Mesothelial cell of epicardium (in vitro differentiated cells): Measurements from ENCODE around the gene LRIG1. TPM values are rescaled to one million over a fixed set of nuclear protein-coding genes. Genes with fewer than 3 reads are reported as not detected.

ENCODE experiments used
- DNase-seq, 2 experiments: peaks; one replicate each; pipeline ENCODE4 v3.0.0; 2021; ENCODE audit warnings: low spot score in 2 of 2; ENCODE audit not compliant: unreplicated experiment in 2 of 2
- H3K27ac Mint-ChIP-seq: 2 replicates; pipeline ENCODE4 v1.8.0; 2021; ENCODE audit warnings: mixed read lengths
- H3K27me3 Mint-ChIP-seq: 2 replicates; pipeline ENCODE4 v1.8.0; 2021; ENCODE audit warnings: low read depth, mixed read lengths
- H3K36me3 Mint-ChIP-seq: 2 replicates; pipeline ENCODE4 v1.8.0; 2021; ENCODE audit warnings: mixed read lengths
- H3K4me1 Mint-ChIP-seq: 2 replicates; pipeline ENCODE4 v1.8.0; 2021; ENCODE audit warnings: mixed read lengths
- H3K4me3 Mint-ChIP-seq: 2 replicates; pipeline ENCODE4 v1.8.0; 2021; ENCODE audit warnings: mild to moderate bottlenecking, moderate library complexity, mixed read lengths
- H3K9me3 Mint-ChIP-seq: 2 replicates; pipeline ENCODE4 v1.8.0; 2021; ENCODE audit warnings: mixed read lengths
- CTCF ChIP-seq: fragments of 200-600 bp; sonication (generic); IDR thresholded peaks from one replicate; pipeline ENCODE4 v1.5.0; 2021; ENCODE audit warnings: antibody characterized with exemption; ENCODE audit not compliant: unreplicated experiment
- total RNA-seq: library from RNA; stranded (reverse); gene quantifications from 3 replicates; pipeline ENCODE4 v1.2.1, GENCODE V29; 2021

Gene LRIG1
- total RNA-seq, 1 donor from 2014 or later: 5.5 TPM

GRCh38 chr3:66401157-66401550, 99.7 kb downstream of the LRIG1 start:
- Mint-ChIP-seq H3K27ac (no peak overlapping the region), H3K4me3 (no peak overlapping the region), H3K36me3 (no peaks in the 10 kb centered on the region), H3K27me3 (no peaks in the 10 kb centered on the region), H3K9me3 (no peaks in the 10 kb centered on the region), H3K4me1 (no peaks in the 10 kb centered on the region)
- DNase-seq: no peak
- no peak for TF ChIP-seq CTCF

DNA sequence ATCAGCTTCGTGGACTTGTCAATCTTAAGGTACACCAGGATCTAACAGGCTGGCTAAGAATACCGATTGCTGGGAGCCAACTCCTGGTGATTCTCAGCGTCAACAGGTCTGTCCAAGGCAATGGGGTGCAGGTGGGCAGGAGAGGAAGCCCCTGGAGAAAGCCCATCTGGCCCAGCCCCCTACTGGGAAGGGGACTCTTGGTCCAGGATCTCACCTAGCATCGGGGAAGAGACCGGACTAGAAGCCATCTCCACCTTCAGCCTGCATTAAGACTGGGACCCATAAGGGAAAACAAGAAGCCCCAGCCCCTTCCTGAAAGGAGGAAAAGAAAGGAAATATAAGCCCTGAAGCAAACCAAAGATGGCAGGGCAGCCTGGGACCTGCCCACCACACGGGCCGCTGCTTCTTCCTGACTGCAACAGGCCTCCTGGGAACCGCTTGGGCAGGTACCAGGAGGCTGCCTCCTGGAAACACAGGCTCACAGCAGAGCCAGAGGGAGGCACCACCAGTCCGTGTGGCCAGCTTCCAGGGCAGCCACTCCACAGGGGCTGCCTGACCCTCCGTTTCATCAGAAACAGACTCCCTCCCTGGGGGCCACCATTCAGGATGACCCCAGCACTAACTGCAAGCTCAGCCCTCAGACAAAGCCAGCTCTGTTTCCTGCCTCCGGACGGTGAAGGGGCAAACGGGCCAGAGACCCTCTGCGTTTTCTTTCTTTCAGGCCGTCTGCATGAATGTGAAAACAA, 100.2 kb downstream of the LRIG1 start:
- DNase-seq: no peak
- Mint-ChIP-seq H3K4me3 (no peak overlapping the region), H3K27me3 (no peaks in the 10 kb centered on the region), H3K4me1 (no peaks in the 10 kb centered on the region), H3K9me3 (no peaks in the 10 kb centered on the region), H3K27ac (no peak overlapping the region), H3K36me3 (no peaks in the 10 kb centered on the region)
- no peak for TF ChIP-seq CTCF

GRCh38 chr3:66399529-66400232, 101.1 kb downstream of the LRIG1 start:
- TF ChIP-seq CTCF: no peak
- H3K4me3 Mint-ChIP-seq: no peak overlapping the region
- no peak for DNase-seq
- no peaks in the 10 kb centered on the region for H3K9me3 Mint-ChIP-seq
- H3K36me3 Mint-ChIP-seq: peaks cover 3% of the 10 kb centered on the region
- H3K27ac Mint-ChIP-seq: no peak overlapping the region
- no peaks in the 10 kb centered on the region for H3K27me3 Mint-ChIP-seq
- no peaks in the 10 kb centered on the region for H3K4me1 Mint-ChIP-seq

GRCh38 chr3:66398228-66399025, 102.4 kb downstream of the LRIG1 start:
- DNase-seq: no peak
- H3K4me3 Mint-ChIP-seq: no peak overlapping the region
- H3K27ac Mint-ChIP-seq: no peak overlapping the region
- no peaks in the 10 kb centered on the region for H3K27me3 Mint-ChIP-seq
- H3K4me1 Mint-ChIP-seq: no peaks in the 10 kb centered on the region
- no peaks in the 10 kb centered on the region for H3K9me3 Mint-ChIP-seq
- peaks cover 6% of the 10 kb centered on the region for H3K36me3 Mint-ChIP-seq
- no peak for TF ChIP-seq CTCF

DNA sequence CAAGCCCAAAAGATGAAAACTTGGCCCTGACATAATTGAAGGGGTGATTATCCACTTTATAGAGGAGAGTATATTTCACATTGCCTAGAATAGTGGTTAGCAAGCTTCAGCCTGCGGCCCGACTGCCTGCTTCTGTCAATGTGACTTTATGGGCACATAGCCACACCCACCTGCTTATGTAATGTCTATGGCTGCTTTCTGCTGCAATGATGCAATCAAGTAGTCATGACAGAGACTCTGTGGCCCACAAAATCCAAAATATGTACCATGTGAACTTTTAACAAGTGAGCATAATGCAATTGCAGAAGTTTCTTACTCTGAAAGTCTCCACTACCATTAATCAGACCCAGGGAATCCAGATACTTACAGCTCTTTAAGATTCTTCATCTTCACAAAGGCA, 103.1 kb downstream of the LRIG1 start:
- no peak for TF ChIP-seq CTCF
- Mint-ChIP-seq H3K4me1 (no peaks in the 10 kb centered on the region), H3K4me3 (no peak overlapping the region), H3K36me3 (peaks cover 8% of the 10 kb centered on the region), H3K27ac (no peak overlapping the region), H3K9me3 (no peaks in the 10 kb centered on the region), H3K27me3 (no peaks in the 10 kb centered on the region)
- no peak for DNase-seq
